Measurements from ENCODE around the gene CYLD. TPM values are rescaled to one million over a fixed set of nuclear protein-coding genes. Genes with fewer than 3 reads are reported as not detected.

CYLD gene
- total RNA-seq, 1 donor from 2014 or later, result 51.2 TPM

DNA sequence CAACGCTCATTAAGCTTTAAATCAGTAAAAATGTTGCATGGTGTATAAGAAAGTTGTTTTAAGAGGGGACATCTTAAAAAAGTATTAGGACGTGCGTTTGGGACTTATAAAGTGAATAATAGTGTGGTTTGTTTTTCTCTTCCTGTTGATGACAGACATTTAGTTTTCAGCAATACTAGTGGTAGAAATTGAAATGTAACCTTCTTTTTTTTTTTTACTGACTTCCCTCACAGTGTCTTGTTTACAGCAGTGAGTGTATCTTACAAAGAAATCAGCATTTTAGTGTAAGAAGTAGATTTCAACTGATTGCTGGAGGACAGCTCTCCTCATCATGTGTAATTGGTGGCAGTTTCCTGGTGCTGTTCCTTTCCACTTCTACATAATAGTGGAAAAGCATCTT lies 39.6 kb downstream of the CYLD start:
- no peak for DNase-seq

DNA sequence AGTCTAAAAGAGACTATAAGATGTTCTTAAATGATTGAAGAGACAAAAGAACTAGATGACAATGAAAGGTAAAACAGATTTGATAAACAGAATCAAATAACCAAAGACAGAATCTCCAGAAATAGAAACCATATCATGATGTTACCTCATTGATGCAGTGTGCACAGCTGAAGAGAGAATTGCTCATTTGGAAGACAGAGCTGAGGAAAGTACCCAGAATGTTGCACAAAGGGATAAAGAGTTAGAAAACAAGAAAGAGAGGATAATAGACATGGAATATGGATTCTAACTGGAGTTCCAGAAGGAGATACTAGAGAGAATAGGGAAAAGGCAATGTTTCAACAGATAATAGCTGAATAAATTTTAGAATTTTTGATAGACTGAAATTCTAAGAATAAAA lies 47.9 kb downstream of the CYLD start:
- DNase-seq, result no peak

DNA sequence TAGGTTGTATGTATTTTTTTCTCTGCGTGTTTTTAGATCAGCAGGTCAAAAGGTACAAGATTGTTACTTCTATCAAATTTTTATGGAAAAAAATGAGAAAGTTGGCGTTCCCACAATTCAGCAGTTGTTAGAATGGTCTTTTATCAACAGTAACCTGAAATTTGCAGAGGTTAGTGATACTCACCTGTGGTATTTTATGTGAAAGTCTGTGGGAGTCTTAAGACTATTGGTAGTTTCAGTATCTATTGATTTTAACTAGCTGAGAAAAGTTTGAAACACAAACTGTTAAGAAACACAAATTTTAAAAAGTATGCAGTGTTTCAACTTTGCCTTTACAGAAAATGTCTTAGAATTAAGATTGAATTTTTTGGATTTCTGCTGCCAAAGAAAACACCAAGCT lies 49.6 kb downstream of the CYLD start:
- DNase-seq, result no peak

DNA sequence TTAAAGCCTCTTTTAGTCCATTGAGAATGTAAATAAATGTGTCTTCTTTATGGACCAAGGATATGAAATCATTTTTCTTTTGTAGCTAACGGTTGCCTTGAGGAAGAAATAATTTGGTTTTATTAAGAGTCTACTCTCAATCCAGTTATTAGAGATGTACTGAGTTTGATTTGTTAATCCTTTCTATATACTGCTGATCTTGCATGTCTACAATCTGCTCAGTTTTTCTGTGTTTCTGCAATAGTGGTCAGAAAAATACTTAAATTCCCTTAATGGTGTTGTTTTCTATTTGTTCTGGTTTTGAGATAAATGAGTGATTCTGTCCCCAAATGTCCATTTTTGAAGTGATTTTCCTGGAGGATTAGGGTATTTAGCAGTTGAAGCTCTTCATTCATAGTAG lies 54.9 kb downstream of the CYLD start:
- DNase-seq, result no peak

DNA sequence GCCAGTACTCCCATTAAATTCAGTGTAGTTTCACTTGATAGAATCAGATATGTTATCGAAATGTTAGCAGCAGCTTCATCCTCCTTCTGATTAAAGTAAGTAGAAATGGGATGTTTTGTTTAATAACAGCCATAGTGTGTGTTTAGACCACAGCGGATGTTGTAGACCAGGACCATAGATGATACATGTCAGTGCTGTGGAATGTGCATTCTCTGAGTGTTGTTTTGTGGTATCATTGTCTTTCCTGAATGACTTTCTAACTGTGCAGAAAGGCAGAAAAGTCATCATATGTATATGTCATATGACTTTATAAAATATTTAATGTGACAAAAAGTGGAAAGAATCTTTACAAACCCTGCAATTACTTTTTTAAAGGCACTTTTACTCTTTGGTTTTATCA lies 55.6 kb downstream of the CYLD start:
- DNase-seq, result no peak

DNA sequence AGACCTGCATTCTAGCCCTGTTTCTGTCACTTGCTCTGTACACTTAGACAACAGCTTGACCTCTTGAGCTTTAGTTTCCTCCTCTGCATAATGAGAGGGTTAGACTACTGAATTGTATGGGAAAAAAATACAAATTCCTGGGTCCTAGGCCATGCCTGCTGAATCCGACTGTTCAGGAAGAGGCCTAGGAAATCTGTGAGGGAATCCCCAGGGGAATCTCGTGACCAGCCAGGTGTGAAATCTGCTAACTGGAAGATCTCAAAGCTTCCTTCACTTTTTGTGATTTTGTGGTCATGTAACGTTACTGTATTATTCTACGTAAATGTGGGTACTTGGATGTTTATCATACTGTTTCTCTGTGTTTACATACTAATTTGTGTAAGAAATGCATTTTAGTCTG lies 58.2 kb downstream of the CYLD start:
- DNase-seq, result no peak

DNA sequence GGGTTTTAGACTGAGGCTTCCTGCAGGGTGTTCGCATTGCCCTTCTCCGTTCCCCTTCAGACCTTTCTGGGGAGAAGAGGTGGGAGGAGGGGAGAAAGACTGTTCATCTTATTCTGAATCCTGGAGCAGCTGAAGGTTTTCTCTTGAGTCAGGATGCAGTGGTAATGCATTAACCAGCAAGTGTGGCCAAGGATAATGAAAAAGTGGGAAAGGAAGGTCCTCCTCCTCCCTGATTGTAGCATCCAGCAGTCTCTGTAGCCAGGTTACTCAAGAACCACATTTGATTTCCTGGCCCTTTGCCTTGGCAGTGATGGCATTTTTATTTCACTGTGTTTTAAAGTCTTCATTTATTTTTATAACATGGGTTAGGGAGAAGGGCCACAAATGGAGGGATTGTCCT lies 59.1 kb downstream of the CYLD start:
- no peak for DNase-seq

DNA sequence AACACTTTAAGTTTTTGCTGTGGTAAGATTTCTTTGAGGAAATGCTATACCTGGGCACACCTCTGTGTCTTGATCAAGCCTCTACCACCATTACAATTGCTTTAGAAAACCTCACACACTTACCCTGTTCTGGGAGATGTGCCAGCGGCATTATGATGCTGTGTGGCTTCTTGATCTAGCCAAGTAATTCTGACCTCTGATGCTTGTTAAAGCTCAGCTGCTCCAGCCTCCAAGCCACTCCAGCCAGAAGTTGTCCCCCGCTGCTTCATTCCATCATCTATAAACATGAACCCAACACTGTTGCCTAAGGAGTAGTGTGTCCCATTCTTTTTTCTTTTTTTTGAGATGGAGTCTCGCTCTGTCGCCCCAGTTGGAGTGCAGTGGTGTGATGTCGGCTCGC lies 60.1 kb downstream of the CYLD start:
- DNase-seq, result no peak

DNA sequence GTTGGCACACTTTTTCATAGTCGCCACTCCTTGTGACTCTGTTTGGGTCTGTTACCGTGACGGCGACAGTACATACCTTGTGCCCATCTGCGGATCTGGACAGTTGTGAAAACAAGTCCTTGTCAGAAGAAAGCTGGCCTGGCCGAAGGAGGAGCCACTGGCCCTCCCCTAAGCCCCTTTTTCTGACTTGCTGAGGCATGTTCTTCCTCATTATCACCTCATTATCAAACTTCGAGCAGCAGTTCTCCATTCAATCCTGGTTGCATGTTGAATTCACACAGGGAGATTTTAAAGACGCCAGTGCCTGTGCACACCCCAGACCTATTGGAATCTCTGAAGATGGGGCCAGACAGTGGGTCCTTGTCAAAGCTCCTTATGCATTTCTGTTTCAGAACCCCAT lies 61.1 kb downstream of the CYLD start:
- DNase-seq, result no peak

DNA sequence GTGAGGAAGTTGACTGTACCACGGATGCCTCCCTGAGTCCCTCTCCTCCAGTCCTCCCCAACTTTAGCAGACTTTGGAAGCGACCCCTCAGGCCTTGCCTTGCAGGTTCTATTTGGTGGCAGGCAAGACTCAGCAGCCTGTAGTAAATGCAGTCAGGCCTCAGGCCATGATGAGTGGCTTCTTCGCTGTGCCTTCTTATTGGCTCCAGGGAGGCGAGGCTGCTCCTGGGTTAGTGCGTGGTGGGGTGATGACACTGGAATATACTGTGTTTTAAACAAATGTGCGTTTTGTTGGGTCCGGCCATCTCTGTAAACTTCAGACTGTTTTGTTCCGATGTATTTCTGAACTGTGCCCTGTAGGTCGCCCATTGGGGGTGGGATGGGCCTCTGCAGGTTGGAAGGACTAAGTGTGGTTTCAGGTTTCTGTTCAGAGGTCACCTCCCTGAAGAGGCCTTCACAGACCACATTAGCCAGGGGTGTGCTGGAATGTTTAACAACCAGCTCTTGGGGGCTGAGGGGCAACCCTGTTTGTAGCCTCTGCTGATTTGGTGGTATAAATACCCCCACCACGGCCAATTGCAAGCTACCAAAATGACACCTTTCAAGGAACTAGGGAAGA lies 62.5 kb downstream of the CYLD start:
- no peak for DNase-seq

DNA sequence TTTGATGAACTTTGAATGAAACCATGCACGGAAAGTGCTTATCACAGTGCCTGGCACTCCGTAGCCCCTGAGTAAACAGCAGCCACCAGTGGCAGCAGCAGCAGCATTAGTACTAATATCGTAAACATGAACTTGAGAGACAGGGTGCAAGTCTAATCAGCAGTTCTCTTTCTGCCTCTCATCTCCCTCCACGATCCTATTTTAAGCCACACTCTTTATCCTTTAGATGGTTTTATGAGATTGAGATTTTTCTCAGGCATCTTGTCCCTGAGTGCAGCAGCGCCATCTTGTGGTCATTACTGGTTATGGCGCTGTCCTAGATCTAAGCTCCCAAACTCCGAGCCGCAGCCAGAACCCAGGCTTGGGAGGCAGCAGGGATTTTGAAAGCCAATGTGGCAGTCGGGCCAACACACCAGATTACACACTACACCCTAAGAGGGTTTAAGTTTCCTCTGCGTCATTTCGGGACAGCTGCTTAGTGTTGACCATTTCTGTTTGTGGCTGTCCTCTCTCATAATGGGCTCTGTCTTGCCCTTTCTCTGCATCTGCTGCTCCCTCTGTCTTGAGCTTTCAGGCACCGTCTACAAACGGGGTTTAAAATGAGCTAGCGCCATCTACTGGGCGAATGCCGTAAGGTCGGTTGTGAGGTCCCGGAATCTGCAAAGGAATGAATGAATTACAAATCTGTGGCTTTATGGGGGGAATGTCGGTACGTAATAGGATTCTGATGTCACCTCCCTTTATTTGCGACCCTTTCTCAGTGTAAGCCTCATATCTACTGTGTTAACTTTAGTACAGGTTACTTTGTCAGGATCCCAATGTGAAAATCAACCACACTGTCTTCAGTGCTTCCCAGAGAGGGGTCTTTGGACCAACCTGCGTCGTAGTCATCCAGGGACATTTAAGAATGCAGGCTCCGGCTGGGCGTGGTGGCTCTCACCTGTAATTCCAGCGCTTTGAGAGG lies 64.5 kb downstream of the CYLD start:
- peak; percentile 90 for DNase-seq

DNA sequence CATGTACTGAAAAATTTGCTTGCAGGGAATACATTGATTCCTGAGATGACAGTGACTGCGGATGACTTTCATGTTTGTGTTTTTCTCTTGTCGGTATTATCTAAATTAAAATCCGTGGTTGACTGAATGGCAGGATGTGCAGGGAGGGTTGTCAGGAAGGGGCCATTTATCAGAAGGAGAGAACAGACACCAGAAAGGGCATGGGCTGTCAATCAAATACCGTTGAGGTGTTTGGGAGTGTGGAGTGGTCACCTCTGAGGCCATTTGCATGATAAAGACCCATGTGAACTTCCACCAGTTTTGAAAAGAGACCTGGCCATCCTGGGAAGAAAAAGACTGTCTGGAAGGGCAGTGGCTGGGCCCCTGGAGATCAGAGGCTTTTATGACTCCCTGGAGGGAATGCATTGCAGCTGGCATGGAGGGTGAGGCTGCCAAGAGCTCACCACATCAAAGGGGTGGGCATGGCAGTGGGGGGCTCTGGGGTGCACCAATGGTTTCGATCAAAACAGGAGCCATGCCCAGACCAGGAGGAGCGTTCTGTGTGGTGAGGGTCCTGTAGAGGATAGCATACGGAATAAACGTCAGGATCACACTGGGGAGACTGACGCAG lies 67.1 kb downstream of the CYLD start:
- DNase-seq, result no peak

DNA sequence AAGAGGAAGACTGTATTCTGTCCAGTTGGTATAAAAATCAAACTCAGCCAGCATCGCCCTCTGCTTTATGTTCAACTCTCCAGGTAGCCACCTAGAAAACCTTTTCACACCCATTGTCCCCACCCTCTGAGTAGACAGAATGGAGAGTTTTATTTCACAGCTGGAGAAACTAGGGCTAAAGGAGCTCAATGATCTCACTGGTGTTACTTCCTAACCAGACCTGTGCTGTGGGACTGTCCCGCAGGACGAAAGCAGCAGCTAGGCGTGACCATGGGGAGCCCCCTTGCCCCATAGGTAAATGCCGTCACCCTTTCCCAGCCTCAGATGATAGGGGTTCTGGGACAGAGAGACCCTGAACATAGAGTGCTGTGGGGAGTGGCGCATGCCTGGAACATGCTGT lies 67.7 kb downstream of the CYLD start:
- DNase-seq, result no peak

DNA sequence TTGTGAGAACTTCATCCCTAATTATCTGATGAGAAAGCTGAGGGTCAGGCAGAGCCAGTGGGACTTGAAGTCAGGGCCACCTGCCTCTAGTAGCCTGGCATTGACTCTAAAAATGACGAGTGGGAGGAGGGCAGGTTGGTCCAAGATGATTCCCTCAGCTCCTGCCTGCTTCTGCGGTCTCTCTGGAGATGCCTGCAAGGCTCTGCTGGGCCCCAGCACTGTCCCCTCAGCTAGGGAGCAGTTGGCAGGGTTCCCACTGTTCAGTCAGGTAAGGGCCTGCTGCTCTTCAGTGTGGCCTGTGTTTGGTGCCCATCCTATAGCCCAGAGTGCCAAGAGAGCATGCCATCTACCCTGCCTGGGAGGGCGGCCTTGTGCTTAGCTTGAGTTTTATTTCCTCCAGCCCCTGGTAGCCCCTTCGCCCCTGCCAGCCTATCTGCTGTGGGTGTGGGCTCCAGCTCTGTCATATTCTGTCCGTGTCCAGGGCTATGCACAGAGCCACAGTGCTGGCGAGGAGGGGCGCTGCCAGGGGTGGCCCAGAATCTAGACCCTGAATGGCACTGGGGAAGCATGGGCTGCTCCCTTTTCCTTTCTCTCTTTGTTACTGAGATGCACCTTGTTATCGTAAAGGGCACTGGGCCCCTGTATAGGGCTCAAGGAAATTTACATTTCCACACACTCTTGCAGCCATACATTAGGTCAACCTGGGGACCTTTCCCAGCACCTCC lies 68.5 kb downstream of the CYLD start:
- no peak for DNase-seq

DNA sequence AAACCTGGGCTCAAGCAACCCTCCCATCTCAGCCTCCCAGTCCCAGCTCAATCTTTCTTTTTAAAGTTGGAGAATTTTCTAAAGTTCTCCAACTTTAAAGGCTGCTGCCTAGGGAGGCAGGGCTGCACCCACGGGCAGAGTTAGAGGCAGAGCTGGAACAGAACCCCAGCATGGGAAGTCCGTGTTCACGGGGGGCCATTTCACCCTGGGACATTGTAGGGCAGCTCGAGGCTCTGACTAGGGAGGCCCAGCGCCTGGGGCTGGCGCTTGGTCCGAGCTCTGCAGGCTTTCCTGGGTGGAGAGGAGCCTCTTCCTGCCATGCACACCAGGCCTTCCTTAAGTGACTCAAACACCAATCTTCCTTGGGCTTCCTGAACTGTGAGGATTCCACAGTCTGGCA lies 70.2 kb downstream of the CYLD start:
- DNase-seq, result no peak

DNA sequence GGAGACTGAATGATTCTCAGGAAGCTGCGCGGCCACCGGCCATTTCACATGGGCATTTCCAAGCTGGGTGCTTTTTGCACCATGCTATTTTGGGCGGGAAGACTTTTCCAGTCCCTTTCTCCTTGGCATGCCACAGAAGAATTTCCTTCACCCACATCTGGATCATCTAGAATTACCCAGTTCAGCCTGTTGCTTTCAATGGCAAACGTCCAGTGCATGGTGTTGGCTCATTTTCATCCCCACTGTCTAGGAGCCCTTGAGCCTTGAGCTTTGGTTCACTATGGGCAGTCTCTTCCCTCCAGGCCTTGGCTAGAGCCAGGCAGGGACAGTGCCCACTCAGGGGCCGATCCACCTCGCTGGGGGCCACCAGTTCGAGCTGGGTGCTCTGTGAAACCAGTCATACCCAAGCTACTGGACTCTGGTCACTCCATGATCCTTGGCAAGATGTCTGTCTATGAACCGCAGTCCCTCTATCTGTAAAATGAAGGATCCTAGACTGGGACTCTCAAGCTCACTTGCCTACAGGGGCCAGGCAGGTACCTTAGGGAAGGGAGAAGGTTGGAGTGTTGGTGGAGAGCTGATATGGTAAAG lies 71.1 kb downstream of the CYLD start:
- no peak for DNase-seq

DNA sequence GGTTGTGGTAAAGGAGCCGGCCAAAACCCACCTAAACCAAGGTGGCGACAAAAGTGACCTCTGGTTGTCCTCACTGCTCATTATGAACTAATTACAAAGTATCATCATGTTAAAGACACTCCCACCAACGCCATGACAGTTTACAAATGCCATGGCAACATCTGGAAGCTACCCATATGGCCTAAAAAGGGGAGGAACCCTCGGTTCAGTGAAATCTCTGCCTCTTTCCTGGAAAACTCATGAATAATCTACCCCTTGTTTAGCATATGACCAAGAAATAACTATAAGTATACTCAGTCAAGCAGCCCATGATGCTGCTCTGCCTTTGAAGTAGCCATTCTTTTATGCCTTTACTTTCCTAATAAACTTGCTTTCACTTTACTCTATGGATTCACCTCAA lies 72.2 kb downstream of the CYLD start:
- no peak for DNase-seq

DNA sequence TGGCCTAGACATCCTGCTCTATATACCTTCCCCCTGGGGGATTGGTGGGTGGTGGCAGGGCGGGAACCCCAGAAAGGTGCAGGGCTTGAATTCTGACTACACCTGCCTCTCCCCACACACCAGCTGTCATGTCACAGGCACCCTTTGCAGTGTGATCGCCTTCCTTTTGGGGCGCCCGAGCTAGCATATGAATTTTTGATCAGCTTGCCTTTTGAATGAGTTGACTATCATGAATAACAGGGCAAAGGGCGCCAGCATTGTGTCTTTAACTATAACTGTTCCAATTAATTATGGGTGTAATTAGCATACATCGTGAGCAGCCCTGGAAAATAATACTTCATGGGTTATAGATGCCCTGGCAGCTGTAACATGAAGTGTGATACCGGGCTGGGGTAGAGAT lies 72.7 kb downstream of the CYLD start:
- no peak for DNase-seq

DNA sequence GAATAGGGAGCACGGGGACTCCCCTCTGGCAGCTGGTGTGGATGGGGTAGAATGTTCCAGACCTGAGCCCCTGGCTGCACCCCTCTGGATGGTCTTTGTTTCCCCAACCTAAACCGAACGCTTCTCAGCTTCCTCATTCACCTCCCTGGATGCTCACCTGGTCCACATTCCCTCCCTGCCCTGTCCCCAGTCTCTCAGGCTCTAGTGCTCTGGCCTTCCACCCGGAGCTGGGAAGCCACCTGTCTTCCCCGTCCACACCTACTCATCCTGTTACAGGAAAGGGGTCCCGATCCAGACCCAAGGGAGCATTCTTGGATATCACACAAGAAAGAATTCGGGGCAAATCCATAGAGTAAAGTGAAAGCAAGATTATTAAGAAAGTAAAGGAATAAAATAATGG lies 73.5 kb downstream of the CYLD start:
- no peak for DNase-seq

DNA sequence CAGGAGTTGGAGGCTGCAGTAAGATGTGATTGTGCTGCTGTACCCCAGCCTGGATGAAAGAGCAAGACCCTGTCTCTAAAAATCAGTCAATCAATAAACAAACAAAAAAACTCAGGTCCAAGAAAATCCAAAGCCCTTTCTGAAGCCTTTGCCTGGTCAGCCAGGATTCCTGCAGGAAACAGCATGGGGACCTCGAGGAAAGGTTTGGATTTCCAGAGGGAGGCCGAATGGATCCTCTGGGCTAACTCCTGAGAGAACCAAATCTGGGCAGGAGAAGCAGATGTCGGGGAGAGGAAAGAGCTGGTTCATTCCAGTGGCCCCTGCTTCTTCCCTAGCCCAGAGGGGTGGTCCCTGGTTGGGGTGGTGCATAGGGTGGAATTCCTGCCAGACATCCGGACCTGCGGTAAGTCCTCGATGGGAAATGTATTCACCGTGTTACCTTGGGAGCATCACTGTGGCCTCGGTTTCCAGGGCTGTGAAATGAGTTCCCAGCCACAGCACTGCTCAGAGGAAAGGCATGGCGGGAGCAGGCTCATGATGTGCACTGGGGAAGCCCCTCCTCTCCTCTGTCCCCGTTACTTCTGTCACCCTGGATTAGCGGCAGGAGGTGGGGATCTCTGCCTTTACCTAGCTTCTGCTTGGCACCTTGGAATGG lies 75.1 kb downstream of the CYLD start:
- no peak for DNase-seq

DNA sequence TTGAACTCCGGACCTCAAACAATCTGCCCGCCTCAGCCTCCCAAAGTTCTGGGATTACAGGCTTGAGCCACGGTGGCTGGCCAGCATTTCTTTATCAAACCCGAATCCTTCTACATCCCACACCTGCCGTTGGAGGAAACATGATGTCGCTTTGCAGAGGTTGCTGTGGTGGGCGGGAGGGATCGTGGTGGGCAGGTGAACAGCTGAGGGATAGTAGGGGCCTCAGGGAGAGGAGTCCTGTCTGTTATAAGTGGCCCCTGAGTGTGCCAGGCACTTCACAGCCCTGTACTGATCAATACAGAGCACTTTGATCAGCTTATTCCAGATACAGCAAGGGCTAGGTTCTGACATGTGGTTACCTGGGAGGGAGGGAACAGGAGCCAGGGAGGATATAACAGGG lies 76.5 kb downstream of the CYLD start:
- DNase-seq, result no peak

DNA sequence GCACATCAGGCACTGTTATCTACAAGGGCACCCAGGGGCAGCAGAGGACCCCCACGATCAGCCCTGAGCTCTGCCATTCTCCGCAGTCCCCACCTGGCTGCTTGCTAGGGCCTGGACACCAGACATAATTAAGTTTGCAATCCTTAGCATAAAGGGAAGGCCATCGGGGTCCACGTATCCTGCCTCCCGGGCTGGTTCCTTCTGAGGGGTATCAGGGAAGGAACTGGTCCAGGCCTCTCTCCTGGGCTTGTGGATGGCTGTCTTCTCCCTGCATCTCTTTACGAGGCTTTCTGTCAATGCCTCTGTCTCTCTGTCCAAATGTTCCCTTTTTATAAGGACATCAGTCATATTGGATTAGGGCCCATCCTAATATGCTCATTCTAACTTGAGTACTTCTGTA lies 77.8 kb downstream of the CYLD start:
- no peak for DNase-seq

Measured in occipital lobe (tissue), 2 donors.